Measurements from ENCODE around the gene PHLDB2.

DNA sequence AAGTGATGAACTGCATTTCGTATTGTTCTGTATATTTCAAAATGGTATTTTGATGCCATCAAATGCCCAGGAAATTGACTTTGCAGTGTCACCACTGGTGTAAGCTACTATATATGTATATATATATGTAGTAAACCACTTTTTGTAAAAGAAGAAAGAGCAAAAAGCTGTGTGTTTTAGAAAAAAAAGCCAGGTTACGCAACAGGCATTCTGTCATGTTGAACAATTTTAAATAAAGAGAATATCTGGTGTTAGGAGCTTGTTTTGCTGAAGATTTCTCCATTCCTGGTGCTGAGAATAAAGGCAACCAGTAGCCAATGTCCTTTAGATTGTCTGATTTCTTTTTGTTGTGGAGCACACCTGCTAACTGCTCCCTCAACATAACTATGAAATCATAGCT, 116.1 kb downstream of the PHLDB2 start:
- TF ChIP-seq, protein P1, sequence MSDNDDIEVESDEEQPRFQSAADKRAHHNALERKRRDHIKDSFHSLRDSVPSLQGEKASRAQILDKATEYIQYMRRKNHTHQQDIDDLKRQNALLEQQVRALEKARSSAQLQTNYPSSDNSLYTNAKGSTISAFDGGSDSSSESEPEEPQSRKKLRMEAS (IDR thresholded peaks at IDR 0.05; ENCODE audit: low read depth, low read length) = no peak
- TF ChIP-seq, protein P2, sequence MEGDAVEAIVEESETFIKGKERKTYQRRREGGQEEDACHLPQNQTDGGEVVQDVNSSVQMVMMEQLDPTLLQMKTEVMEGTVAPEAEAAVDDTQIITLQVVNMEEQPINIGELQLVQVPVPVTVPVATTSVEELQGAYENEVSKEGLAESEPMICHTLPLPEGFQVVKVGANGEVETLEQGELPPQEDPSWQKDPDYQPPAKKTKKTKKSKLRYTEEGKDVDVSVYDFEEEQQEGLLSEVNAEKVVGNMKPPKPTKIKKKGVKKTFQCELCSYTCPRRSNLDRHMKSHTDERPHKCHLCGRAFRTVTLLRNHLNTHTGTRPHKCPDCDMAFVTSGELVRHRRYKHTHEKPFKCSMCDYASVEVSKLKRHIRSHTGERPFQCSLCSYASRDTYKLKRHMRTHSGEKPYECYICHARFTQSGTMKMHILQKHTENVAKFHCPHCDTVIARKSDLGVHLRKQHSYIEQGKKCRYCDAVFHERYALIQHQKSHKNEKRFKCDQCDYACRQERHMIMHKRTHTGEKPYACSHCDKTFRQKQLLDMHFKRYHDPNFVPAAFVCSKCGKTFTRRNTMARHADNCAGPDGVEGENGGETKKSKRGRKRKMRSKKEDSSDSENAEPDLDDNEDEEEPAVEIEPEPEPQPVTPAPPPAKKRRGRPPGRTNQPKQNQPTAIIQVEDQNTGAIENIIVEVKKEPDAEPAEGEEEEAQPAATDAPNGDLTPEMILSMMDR (IDR thresholded peaks at IDR 0.05; ENCODE audit: low read depth, low read length) = no peak
- TF ChIP-seq POLR2A (IDR thresholded peaks at IDR 0.05; ENCODE audit: extremely low read depth, insufficient read length) = no peak

All from NB4 (cell line).